T-helper 2 cell treated with Interferon-gamma antibody and Interleukin-4, amounts not matched to agents 100 ng/mL and 5 ng/mL, for 36 hours (primary cell): ENCODE data around the gene FBXO39. TPM values are rescaled to one million over a fixed set of nuclear protein-coding genes. Genes with fewer than 3 reads are reported as not detected.
"Not testable (repeated sequence)": the region's sequence is repeated elsewhere in the genome, so short reads cannot be mapped to it uniquely, and the experiment has no call there.

ENCODE experiments used
- intact Hi-C: fragments of 100-400 bp; cut with micrococcal nuclease; formaldehyde crosslinking; loops from one replicate; pipeline ENCODE4 v1.15.1; 2023
- total RNA-seq: library from RNA; stranded (reverse); gene quantifications from 2 replicates; pipeline ENCODE4 v1.2.3, GENCODE V29; 2022

Gene FBXO39
- 1.6 TPM in 2 replicates for total RNA-seq

- intact Hi-C loops, result no loop called here
Measured at GRCh38 chr17:6775871-6776405, at the start of gene FBXO39. TSS of gene FBXO39 (plus strand) at chr17:6776215. CDS start at chr17:6779869, 3,654 bp downstream.

DNA sequence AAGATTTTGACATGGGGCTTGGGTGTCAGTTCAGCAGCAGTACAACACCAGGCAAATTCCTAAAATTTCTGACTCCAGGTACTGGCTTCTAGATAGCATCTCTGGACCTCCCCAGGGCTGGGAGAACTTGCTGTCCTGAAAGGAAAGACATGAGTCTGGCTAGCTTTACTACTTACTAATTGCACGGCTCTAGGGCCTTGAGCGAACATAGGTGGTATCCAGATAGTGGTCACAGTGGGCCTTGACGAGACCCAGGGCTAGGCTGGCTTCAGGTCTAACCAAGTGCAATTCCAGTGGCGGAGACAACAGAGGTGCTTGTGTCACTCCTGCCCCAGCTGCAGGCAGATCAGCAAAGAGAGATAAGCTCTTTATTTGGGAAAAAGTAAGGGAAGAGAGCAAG is 46.5 kb upstream of the FBXO39 start:
- intact Hi-C loops, result no loop called here

DNA sequence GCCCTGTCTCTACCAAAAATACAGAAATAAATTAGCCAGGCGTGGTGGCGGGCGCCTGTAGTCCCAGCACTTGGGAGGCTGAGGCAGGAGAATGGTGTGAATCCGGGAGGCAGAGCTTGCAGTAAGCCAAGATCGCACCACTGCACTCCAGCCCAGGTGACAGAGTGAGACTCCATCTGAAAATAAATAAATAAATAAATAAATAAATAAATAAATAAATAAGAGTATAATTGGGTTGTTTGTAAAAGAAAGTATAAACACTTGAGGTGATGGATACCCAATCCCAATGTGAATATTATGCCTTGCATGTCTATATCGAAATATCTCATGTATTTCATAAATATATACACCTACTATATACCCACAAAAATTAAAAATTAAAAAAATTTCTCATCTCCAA is 29.4 kb upstream of the FBXO39 start:
- intact Hi-C loops, result not testable (repeated sequence)

GRCh38 chr17:6748617-6749016 is 27.4 kb upstream of the FBXO39 start:
- intact Hi-C loops, result loop anchor here (2.0 kb wide), 1 partner anchor 94 kb away; no protein-coding TSS in a partner anchor

- intact Hi-C loops, result loop anchor here (2.0 kb wide), 1 partner anchor 93 kb away; no protein-coding TSS in a partner anchor
Measured at GRCh38 chr17:6749519-6749918, 26.5 kb upstream of the FBXO39 start.

DNA sequence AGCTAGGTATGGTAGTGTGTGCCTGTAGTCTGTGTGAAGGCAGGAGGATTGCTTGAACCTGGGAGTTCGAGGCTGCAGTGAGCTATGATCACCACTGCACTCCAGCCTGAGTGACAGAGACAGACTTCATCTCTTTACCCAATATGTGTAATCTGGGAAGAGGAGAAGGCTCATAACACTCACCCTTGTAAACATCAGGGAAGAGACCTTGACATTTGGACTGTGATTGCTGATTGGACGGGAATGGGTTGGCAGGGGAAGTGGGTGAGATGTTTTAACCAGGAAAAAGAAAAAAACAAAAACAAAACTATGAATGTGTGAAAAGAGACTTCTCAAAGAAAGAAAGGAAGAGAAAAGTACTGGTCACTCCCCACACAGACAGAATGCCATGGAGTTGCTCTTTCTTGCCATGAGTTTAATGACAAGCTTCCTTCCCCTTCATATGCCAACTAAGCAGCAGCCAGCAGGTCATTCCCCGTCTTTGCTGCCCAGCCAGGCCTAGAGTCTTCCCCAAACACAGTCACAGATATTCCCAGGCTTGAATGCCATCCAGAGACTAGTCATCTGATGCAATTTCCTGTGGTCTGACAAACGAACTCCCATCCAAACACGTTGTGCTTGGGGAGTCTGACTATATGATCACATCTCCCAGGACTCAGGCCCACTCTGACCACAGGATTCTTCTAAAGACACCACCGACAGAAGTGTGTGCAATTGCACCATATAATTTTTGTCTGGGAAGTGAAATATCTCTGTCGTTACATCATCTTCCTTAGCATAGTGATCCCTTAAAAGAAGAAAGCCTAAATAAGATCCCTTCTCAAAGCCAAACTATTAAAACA is 23.7 kb upstream of the FBXO39 start:
- intact Hi-C loops, result loop anchor here (10.0 kb wide), 1 partner anchor 87 kb away; no protein-coding TSS in a partner anchor

GRCh38 chr17:6753006-6753445 is 23.0 kb upstream of the FBXO39 start:
- intact Hi-C loops, result loop anchor here (10.0 kb wide), 1 partner anchor 88 kb away; no protein-coding TSS in a partner anchor

DNA sequence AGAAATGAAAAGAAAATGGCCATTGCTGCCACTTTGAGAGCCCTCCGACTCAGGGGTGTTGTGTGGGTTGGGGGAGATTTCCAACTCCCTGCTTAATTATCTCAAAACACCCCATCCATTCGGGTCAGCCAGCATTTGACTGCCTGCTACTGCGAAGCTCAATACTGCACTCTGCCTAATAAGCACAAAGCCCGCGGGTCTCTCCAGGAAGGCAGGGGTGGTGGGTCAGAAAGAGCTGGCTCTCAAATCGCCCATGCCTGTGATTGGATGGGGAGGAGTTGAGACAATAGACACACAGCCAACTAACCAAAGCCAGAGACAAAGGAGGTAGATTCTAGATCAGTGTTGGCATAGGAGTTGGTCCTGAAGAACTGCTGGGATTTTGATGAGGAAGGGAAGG is 22.5 kb upstream of the FBXO39 start:
- intact Hi-C loops, result loop anchor here (10.0 kb wide), 1 partner anchor 89 kb away; no protein-coding TSS in a partner anchor

DNA sequence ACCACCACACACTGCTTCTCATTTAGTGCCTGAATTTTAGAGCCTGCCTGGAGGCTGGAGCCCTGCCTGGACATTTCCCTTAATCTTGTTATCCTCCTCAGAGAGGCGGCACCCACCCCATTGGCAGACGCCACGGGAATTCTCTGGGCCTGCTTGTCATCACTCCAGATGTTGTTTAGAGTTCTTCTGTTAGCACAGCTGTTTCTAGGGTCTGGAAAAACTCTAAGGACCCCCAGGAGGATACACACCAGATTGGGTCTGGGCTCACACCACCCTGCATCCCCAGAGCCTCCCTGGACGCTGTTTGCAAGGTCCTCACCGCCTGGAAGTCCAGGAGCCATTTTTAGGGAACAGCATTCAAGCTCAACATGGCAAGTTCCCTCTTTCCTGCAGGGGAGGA is 20.7 kb upstream of the FBXO39 start:
- intact Hi-C loops, result loop anchor here (10.0 kb wide), 1 partner anchor 90 kb away; no protein-coding TSS in a partner anchor

DNA sequence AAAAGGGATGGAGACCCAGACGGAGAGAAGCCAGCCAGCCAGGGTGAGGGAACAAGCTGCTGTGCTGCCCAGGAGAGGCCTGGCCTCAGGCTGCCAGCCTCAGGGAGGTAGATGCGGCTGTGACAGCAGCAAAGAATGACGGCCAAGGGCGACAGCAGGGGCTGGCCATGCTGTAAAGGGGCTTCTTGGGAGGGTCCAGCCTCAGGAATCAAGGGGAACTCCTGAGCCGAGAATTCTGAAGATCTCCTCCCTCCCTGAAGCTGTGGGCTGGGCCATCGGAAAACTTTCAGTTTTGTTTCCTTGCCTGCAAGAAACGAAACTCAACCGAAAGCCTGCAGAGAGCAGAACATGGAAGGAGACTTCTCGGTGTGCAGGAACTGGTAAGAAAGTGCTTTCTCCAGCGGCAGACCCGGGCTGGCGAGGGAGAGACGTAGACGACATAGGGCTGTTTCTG is 20.3 kb upstream of the FBXO39 start, which contains the start of gene XAF1:
TSS of gene XAF1 (plus strand) at position 316 of the 454 bp plus-strand sequence. CDS start at position 349, 33 bp downstream.
- intact Hi-C loops, result loop anchor here (10.0 kb wide), 1 partner anchor 91 kb away; no protein-coding TSS in a partner anchor

GRCh38 chr17:6756425-6757031 is 19.5 kb upstream of the FBXO39 start:
- intact Hi-C loops, result loop anchor here (10.0 kb wide), 1 partner anchor 92 kb away; no protein-coding TSS in a partner anchor

DNA sequence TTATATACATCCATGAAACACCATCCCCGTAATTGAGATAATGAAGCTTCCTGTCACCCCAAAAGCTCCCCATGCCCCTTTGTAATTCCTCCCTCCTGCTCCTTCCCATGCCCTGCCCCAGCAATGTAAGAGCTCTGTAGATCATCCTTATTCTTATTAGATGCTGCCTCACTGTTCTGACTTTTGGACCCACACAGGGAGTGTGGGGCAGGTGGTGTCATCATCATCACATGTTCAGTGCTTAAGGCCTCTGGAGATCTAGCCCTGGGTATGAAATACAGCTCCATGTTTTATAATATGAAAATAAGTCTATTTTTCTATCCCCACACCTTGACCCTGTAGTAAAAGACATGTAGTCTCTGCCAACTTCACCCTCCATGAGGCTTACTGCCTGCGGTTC is 18.3 kb upstream of the FBXO39 start:
- intact Hi-C loops, result loop anchor here (10.0 kb wide), 1 partner anchor 93 kb away; no protein-coding TSS in a partner anchor

DNA sequence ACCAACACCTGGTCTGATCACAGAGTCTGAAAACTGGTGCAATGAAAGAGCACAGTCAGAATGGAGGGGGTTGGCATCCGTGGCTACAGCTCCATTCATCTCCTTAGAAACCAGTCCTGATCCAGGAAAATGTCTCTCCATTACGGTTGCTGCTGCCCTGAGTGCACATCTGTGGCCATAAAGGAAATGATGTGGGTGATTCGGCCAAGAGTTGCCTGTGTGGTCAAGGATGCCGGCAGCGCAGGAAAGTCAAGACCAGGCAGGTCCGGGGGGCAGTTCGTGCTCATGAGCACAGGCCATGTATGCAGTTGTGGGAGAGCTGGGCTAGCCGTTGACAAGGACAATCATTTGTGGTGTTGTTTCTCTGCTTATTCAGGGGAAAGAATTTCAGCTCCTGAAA is 14.2 kb upstream of the FBXO39 start:
- intact Hi-C loops, result no loop called here

DNA sequence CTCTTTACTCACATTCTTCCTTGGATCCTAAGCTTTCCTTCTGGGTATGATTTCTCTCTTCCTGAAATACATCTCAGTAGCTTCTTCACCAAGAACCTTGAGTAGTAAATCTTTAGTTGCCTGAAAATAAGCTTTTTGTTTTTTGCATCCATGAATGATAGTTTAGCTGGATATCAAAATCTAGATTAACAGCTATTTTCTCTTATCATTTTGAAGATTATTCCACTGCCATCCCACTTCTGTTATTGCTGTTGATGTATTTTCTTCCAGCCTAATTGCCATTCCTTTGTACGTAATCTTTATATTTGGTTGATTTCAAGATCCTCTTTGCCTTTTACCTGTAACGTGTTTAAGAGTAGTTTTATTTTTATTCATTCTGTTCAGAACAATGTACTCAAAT is 7.6 kb upstream of the FBXO39 start:
- intact Hi-C loops, result no loop called here

- intact Hi-C loops, result no loop called here
Measured at GRCh38 chr17:6772016-6772415, 4.0 kb upstream of the FBXO39 start.

DNA sequence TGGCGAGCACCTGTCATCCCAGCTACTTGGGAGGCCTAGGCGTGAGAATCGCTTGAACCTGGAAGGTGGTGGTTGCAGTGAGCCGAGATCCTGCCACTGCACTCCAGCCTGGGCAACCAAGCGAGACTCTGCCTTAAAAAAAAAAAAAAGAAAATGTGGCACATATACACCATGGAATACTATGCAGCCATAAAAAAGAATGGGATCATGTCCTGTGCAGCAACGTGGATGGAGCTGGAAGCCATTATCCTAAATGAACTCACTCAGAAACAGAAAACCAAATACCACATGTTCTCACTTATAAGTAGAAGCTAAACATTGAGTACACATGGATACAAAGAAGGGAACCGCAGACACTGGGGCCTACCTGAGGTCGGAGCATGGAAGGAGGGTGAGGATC is 1.1 kb upstream of the FBXO39 start:
- intact Hi-C loops, result not testable (repeated sequence)

DNA sequence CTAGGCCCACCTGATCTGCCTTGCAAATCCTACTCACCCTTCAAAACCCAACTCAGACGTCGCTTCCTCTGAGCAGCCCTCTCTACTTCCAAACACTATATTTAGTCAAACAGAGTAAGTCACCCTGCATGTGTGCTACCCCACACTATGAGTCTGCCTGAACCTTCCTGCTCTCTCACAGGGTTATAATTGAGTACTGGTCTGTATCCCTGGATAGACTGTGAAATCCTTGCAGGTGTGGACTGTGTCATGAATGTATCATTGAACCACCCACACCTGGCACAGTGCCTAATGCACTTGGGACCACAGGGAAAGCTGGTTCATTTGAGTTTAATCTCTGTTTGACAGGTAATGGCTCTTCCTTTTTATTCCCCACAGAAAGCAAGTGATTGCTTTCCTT is 3.4 kb downstream of the FBXO39 start:
- intact Hi-C loops, result no loop called here

- intact Hi-C loops, result no loop called here
Measured at GRCh38 chr17:6780001-6780400, 4.0 kb downstream of the FBXO39 start.

GRCh38 chr17:6780886-6781285 is 4.9 kb downstream of the FBXO39 start:
- intact Hi-C loops, result no loop called here

GRCh38 chr17:6782244-6782643 is 6.2 kb downstream of the FBXO39 start:
- intact Hi-C loops, result no loop called here

DNA sequence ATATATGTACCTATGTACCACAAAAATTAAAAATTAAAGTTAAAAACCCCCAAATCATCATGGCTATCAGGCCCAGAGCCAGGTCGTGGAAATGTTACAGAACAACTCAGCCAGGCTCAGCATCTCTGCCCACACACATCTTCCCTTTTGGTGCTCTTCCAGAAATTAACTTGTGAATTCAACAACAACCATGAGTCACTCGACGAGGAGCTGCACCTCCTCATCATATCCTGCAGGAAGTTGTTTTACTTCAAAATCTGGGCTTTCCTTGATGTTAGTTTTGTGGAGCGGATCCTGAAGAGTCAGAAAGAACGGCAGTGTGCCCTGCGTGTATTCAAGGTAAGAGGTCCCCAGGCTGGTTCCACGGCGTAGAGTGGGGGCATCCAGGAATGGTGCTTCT is 10.6 kb downstream of the FBXO39 start:
- intact Hi-C loops, result no loop called here
